GM23338 (cell line): ENCODE results near the gene LPP. TPM values are rescaled to one million over a fixed set of nuclear protein-coding genes. Genes with fewer than 3 reads are reported as not detected.

ENCODE experiments used
- ATAC-seq: fragments of 200-7000 bp; cut with Tn5 transposase; 3 replicates; pipeline ENCODE4 v1.9.1; 2020
- DNase-seq: peaks from one replicate; pipeline ENCODE4 v3.0.0-alpha.2; 2015; ENCODE audit warnings: low spot score
- H2AFZ ChIP-seq: fragments of 200-600 bp; sonication (generic); 2 replicates; pipeline ENCODE4 v1.8.0; 2016; ENCODE audit warnings: antibody characterized with exemption, mild to moderate bottlenecking, moderate library complexity
- H3F3A ChIP-seq: fragments of 200-600 bp; sonication (generic); replicated peaks from 2 replicates; pipeline ENCODE4 v1.8.0; 2017; ENCODE audit warnings: antibody characterized with exemption, mixed run types, low read depth
- H3K27ac ChIP-seq: fragments of 200-600 bp; sonication (generic); 2 replicates; pipeline ENCODE4 v1.6.1; 2016; ENCODE audit warnings: low read depth
- H3K27me3 ChIP-seq: fragments of 200-600 bp; sonication (generic); 2 replicates; pipeline ENCODE4 v1.8.0; 2016; ENCODE audit warnings: mild to moderate bottlenecking, mixed run types, moderate library complexity; ENCODE audit not compliant: insufficient read depth
- H3K36me3 ChIP-seq: fragments of 200-600 bp; sonication (generic); 2 replicates; pipeline ENCODE4 v1.8.0; 2016; ENCODE audit warnings: mild to moderate bottlenecking; ENCODE audit not compliant: insufficient read depth
- H3K4me1 ChIP-seq: fragments of 200-600 bp; sonication (generic); 2 replicates; pipeline ENCODE4 v1.8.0; 2016; ENCODE audit warnings: mild to moderate bottlenecking, moderate library complexity; ENCODE audit not compliant: insufficient read depth
- H3K4me2 ChIP-seq: fragments of 200-600 bp; sonication (generic); 2 replicates; pipeline ENCODE4 v1.7.1; 2017; ENCODE audit warnings: mixed run types
- H3K4me3 ChIP-seq: fragments of 200-600 bp; sonication (generic); 2 replicates; pipeline ENCODE4 v1.6.1; 2016; ENCODE audit warnings: mixed run types
- H3K79me2 ChIP-seq: fragments of 200-600 bp; sonication (generic); replicated peaks from 2 replicates; pipeline ENCODE4 v1.8.0; 2017; ENCODE audit warnings: mild to moderate bottlenecking; ENCODE audit not compliant: insufficient read depth
- H3K9me2 ChIP-seq: fragments of 200-600 bp; sonication (generic); 2 replicates; pipeline ENCODE4 v1.8.0; 2017; ENCODE audit not compliant: insufficient read depth
- H4K20me1 ChIP-seq: fragments of 200-600 bp; sonication (generic); replicated peaks from 2 replicates; pipeline ENCODE4 v1.8.0; 2017; ENCODE audit warnings: mild to moderate bottlenecking; ENCODE audit not compliant: insufficient read depth
- H3K27ac Mint-ChIP-seq: 2 replicates; pipeline ENCODE4 v1.8.0; 2020; ENCODE audit warnings: inconsistent platforms, mild to moderate bottlenecking, moderate library complexity, mixed read lengths
- H3K27me3 Mint-ChIP-seq: 3 replicates; pipeline ENCODE4 v1.8.0; 2022; ENCODE audit warnings: low read depth, mild to moderate bottlenecking, moderate library complexity, mixed read lengths, inconsistent platforms; ENCODE audit not compliant: insufficient read depth, poor library complexity
- H3K36me3 Mint-ChIP-seq: 3 replicates; pipeline ENCODE4 v1.8.0; 2021; ENCODE audit warnings: low read depth, mild to moderate bottlenecking, inconsistent platforms, moderate library complexity, mixed read lengths
- H3K4me1 Mint-ChIP-seq: 3 replicates; pipeline ENCODE4 v1.8.0; 2020; ENCODE audit warnings: mild to moderate bottlenecking, inconsistent platforms, mixed read lengths
- H3K4me3 Mint-ChIP-seq: 3 replicates; pipeline ENCODE4 v1.8.0; 2021; ENCODE audit warnings: moderate library complexity, mild to moderate bottlenecking, inconsistent platforms, mixed read lengths
- H3K9me3 Mint-ChIP-seq: 3 replicates; pipeline ENCODE4 v1.8.0; 2020; ENCODE audit warnings: moderate library complexity, mild to moderate bottlenecking, inconsistent platforms, mixed read lengths
- CREB1 ChIP-seq: fragments of 250-450 bp; sonication (Bioruptor Pico); IDR thresholded peaks from 2 replicates; pipeline ENCODE4 v1.5.0; 2020; ENCODE audit warnings: low read depth, mild to moderate bottlenecking, moderate library complexity
- CTCF ChIP-seq, 2 experiments: fragments of 200-600 bp in 1 of 2; sonication (generic) in 1 of 2; conservative IDR thresholded peaks; 2 replicates each; pipeline versions ENCODE4 v1.5.1 to v1.6.1; 2016 to 2017; ENCODE audit warnings: antibody characterized with exemption in 2 of 2, low read depth in 2 of 2, mild to moderate bottlenecking in 2 of 2, moderate library complexity in 1 of 2
- ETS1 ChIP-seq: IDR thresholded peaks from 2 replicates; pipeline ENCODE4 v1.6.1; 2016; ENCODE audit warnings: antibody characterized with exemption
- EZH2 ChIP-seq: fragments of 200-600 bp; sonication (generic); IDR thresholded peaks from one replicate; pipeline ENCODE4 v1.8.0; 2017; ENCODE audit warnings: antibody characterized with exemption, mild to moderate bottlenecking, low read depth; ENCODE audit not compliant: unreplicated experiment
- EZH2phosphoT487 ChIP-seq: fragments of 200-600 bp; sonication (generic); IDR thresholded peaks from one replicate; pipeline ENCODE4 v1.8.1; 2018; ENCODE audit warnings: antibody characterized with exemption; ENCODE audit not compliant: unreplicated experiment
- JUNB ChIP-seq: IDR thresholded peaks from one replicate; pipeline ENCODE4 v1.6.1; 2016; ENCODE audit warnings: antibody characterized with exemption; ENCODE audit not compliant: unreplicated experiment
- NANOG ChIP-seq: IDR thresholded peaks from 2 replicates; pipeline ENCODE4 v1.6.1; 2016; ENCODE audit warnings: antibody characterized with exemption, borderline replicate concordance
- POLR2AphosphoS5 ChIP-seq: IDR thresholded peaks from 2 replicates; pipeline ENCODE4 v1.6.1; 2016; ENCODE audit warnings: antibody characterized with exemption, low read depth
- STAT1 ChIP-seq: IDR thresholded peaks from one replicate; pipeline ENCODE4 v1.6.1; 2016; ENCODE audit warnings: antibody characterized with exemption; ENCODE audit not compliant: unreplicated experiment
- ZNF331 ChIP-seq: fragments of 250-450 bp; sonication (Bioruptor Pico); IDR thresholded peaks from 2 replicates; pipeline ENCODE4 v1.5.0; 2020; ENCODE audit warnings: low read depth, mild to moderate bottlenecking, moderate library complexity
- polyA plus RNA-seq: library from polyadenylated mRNA; unstranded; fragments of >200 nt; fragmentation: Nextera tagmentation; extraction: Ambion mirVana; gene quantifications from 2 replicates; pipeline ENCODE4 v1.2.1, GENCODE V29; 2016
- total RNA-seq: library from RNA; depleted of rRNA; stranded (reverse); fragments of >200 nt; shearing (Covaris generic); gene quantifications from 2 replicates; pipeline ENCODE4 v1.2.3, GENCODE V29; 2014
- TF ChIP-seq, protein P1 (sequence below): fragments of 250-450 bp; sonication (Bioruptor Pico); IDR thresholded peaks from 2 replicates; pipeline ENCODE4 v1.5.0; 2020; ENCODE audit warnings: mild to moderate bottlenecking, moderate library complexity

The LPP gene
- total and polyA plus RNA-seq, 2 experiments from 2014 or later, result 23.0 to 35.2 TPM

GRCh38 chr3:188336178-188336577 is 182.2 kb downstream of the LPP start:
- TF ChIP-seq CREB1 (no peak), JUNB (no peak)
- no peaks in the 10 kb centered on the region for H3F3A ChIP-seq
- H3K4me3 Mint-ChIP-seq, result no peak overlapping the region
- H3K4me2 ChIP-seq, result no peak overlapping the region
- no peak overlapping the region for H3K27ac ChIP-seq
- H3K9me3 Mint-ChIP-seq, result no peaks in the 10 kb centered on the region
- no peak for ATAC-seq
- no peak overlapping the region for H3K27ac Mint-ChIP-seq
- no peaks in the 10 kb centered on the region; the same call in 1 of the 2 replicates for H3K4me1 ChIP-seq
- H3K27me3 ChIP-seq, result no peaks in the 10 kb centered on the region
- peaks cover 10% of the 10 kb centered on the region; the same call in 1 of the 2 replicates for H3K79me2 ChIP-seq
- peaks cover 13% of the 10 kb centered on the region for H3K4me1 Mint-ChIP-seq
- H3K36me3 ChIP-seq, result no peaks in the 10 kb centered on the region
- H3K27me3 Mint-ChIP-seq, result peaks cover 2% of the 10 kb centered on the region
- H3K9me2 ChIP-seq, result no peaks in the 10 kb centered on the region
- DNase-seq, result no peak
- no peak overlapping the region for H2AFZ ChIP-seq
- H3K4me3 ChIP-seq, result no peak overlapping the region
- H4K20me1 ChIP-seq, result no peaks in the 10 kb centered on the region
- H3K36me3 Mint-ChIP-seq, result no peaks in the 10 kb centered on the region

- no peak overlapping the region for H2AFZ ChIP-seq
- no peaks in the 10 kb centered on the region for H3K9me2 ChIP-seq
- H3F3A ChIP-seq, result no peaks in the 10 kb centered on the region
- no peaks in the 10 kb centered on the region for H4K20me1 ChIP-seq
- no peak overlapping the region for H3K4me2 ChIP-seq
- ATAC-seq (no peak), DNase-seq (no peak)
- H3K79me2 ChIP-seq, result peaks cover 10% of the 10 kb centered on the region; the same call in 1 of the 2 replicates
- H3K4me1 Mint-ChIP-seq, result peaks cover 13% of the 10 kb centered on the region
- no peak overlapping the region for H3K4me3 Mint-ChIP-seq
- H3K27me3 Mint-ChIP-seq, result peaks cover 2% of the 10 kb centered on the region
- no peaks in the 10 kb centered on the region; the same call in 1 of the 2 replicates for H3K4me1 ChIP-seq
- no peaks in the 10 kb centered on the region for H3K36me3 ChIP-seq
- H3K4me3 ChIP-seq, result no peak overlapping the region
- H3K27ac ChIP-seq, result no peak overlapping the region
- no peak overlapping the region for H3K27ac Mint-ChIP-seq
- H3K36me3 Mint-ChIP-seq, result no peaks in the 10 kb centered on the region
- H3K27me3 ChIP-seq, result no peaks in the 10 kb centered on the region
- H3K9me3 Mint-ChIP-seq, result no peaks in the 10 kb centered on the region
- TF ChIP-seq ZNF331 (no peak), CREB1 (no peak), NANOG (no peak), CTCF (conservative IDR thresholded peaks at IDR 0.05; ENCODE audit: low read depth in 2 of 2) (no peak), POLR2AphosphoS5 (no peak), ETS1 (no peak), STAT1 (no peak), EZH2phosphoT487 (no peak), EZH2 (no peak)
- TF ChIP-seq, protein P1, sequence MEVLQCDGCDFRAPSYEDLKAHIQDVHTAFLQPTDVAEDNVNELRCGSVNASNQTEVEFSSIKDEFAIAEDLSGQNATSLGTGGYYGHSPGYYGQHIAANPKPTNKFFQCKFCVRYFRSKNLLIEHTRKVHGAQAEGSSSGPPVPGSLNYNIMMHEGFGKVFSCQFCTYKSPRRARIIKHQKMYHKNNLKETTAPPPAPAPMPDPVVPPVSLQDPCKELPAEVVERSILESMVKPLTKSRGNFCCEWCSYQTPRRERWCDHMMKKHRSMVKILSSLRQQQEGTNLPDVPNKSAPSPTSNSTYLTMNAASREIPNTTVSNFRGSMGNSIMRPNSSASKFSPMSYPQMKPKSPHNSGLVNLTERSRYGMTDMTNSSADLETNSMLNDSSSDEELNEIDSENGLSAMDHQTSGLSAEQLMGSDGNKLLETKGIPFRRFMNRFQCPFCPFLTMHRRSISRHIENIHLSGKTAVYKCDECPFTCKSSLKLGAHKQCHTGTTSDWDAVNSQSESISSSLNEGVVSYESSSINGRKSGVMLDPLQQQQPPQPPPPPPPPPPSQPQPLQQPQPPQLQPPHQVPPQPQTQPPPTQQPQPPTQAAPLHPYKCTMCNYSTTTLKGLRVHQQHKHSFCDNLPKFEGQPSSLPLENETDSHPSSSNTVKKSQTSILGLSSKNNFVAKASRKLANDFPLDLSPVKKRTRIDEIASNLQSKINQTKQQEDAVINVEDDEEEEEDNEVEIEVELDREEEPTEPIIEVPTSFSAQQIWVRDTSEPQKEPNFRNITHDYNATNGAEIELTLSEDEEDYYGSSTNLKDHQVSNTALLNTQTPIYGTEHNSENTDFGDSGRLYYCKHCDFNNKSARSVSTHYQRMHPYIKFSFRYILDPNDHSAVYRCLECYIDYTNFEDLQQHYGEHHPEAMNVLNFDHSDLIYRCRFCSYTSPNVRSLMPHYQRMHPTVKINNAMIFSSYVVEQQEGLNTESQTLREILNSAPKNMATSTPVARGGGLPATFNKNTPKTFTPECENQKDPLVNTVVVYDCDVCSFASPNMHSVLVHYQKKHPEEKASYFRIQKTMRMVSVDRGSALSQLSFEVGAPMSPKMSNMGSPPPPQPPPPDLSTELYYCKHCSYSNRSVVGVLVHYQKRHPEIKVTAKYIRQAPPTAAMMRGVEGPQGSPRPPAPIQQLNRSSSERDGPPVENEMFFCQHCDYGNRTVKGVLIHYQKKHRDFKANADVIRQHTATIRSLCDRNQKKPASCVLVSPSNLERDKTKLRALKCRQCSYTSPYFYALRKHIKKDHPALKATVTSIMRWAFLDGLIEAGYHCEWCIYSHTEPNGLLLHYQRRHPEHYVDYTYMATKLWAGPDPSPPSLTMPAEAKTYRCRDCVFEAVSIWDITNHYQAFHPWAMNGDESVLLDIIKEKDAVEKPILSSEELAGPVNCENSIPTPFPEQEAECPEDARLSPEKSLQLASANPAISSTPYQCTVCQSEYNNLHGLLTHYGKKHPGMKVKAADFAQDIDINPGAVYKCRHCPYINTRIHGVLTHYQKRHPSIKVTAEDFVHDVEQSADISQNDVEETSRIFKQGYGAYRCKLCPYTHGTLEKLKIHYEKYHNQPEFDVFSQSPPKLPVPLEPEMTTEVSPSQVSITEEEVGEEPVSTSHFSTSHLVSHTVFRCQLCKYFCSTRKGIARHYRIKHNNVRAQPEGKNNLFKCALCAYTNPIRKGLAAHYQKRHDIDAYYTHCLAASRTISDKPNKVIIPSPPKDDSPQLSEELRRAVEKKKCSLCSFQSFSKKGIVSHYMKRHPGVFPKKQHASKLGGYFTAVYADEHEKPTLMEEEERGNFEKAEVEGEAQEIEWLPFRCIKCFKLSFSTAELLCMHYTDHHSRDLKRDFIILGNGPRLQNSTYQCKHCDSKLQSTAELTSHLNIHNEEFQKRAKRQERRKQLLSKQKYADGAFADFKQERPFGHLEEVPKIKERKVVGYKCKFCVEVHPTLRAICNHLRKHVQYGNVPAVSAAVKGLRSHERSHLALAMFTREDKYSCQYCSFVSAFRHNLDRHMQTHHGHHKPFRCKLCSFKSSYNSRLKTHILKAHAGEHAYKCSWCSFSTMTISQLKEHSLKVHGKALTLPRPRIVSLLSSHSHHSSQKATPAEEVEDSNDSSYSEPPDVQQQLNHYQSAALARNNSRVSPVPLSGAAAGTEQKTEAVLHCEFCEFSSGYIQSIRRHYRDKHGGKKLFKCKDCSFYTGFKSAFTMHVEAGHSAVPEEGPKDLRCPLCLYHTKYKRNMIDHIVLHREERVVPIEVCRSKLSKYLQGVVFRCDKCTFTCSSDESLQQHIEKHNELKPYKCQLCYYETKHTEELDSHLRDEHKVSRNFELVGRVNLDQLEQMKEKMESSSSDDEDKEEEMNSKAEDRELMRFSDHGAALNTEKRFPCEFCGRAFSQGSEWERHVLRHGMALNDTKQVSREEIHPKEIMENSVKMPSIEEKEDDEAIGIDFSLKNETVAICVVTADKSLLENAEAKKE (CRISPR knock-in tag), result no peak
Observed at GRCh38 chr3:188337232-188337631, 183.3 kb downstream of the LPP start.
